HG03280 (cell line): ENCODE measurements around the gene RNF126.
A peak's percentile ranks its signal among the peaks of the same experiment; 100 is the strongest.
"Not testable (repeated sequence)": the region's sequence is repeated elsewhere in the genome, so short reads cannot be mapped to it uniquely, and the experiment has no call there.

Experiments
- ATAC-seq: cut with Tn5 transposase; IDR thresholded peaks from one replicate; pipeline ENCODE4 v1.9.1; 2021; ENCODE audit warnings: mild to moderate bottlenecking, moderate library complexity; ENCODE audit not compliant: unreplicated experiment

The RNF126 gene

DNA sequence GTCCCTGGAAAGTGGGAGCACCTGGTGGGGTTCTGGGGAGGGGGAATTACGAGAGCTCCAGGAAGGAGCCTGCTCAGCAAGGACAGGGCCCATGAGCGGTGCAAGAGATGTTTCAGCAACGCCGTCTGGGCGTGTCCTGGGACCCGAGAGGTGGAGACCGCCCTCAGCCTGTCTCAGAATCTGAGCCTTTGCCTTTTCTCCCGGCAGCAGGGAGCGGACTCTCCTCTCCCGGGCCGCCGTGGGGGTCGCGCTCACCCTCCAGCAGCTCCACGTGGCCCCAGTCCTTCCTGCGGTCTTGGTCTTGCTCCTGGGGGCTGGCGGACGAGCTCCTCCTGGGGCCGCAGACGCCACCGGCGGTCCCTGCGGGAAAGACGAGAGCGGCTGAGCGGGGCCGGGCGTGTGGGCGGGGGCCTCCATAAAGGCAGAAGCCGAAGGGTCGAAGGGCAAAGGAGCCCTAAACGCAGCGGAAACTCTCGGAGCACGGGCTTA lies 30.4 kb downstream of the RNF126 start:
- peak; percentile 30 for ATAC-seq

DNA sequence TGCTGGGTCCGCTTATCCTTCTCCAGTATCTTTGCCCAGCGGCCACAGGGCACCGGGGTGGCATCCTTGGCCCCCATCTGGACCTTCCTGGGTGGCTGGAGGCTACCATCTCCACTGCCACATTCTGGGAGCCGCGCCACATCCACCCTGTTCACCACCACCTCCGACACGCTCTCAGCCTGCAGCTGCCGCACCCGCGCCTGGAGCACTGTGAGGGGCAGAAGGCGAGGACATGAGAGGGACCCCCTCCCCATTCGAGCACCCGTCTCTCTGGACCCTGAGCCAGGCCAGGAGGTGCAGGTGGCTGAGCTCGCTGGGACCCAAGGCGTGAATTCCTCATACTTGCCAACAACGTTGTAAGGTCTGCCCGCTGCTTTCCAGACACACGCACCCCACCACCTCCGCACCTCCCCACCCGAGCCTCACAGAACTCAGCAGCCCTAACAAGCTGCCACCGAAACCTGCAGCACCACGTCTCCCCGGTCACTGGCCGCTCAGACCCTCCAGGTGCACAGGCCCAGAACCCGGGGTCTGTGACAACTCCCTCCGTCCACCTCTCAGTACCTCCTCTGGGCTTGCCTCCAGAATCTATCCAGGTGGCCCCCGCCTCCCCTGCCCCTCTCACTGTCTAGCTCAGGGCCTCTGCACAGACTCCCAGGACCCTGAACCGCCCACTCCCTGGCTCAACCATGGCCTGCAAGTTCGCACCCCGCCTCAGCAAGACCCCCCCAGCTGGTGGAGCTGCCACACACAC lies 32.9 kb downstream of the RNF126 start:
- ATAC-seq = no peak

DNA sequence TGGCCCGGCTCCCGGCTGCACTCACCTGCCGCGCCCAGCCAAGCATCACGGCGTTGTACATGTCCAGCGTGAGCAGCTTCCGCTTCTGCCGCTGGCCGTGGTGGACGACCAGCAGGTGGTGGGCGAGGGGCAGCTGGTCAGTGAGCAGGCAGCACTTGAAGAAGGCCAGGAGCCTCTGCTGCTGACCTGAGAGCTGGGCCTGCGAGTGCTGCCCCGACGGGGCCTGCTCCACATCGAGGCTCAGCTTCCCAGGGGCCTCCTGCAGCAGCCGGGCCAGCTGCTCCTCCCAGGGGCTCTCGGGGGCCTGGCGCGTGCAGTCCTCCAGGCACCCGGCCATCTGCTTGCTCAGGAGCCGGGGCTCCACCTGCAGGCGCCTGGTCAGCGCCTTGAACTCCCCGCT lies 33.5 kb downstream of the RNF126 start:
- not testable (repeated sequence) for ATAC-seq

DNA sequence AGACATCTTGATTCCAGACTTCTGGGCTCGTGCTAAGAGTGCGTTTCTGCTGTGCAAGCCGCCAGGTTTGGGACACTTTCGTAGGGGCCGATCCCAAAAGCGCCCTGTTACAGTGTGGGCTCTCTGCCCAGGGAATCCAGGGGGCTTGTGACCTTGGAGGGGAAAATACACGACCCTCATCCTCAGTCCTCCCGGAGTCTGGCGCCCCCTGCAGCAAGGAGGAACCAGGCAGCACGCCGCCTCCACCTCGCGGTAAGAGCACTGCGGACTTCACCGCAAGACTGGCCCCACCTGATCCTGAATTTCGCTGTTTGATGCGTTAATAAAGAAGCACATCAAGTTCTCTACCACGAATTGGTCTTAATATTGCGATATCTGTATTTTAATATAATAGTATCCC lies 34.8 kb downstream of the RNF126 start:
- ATAC-seq = no peak

DNA sequence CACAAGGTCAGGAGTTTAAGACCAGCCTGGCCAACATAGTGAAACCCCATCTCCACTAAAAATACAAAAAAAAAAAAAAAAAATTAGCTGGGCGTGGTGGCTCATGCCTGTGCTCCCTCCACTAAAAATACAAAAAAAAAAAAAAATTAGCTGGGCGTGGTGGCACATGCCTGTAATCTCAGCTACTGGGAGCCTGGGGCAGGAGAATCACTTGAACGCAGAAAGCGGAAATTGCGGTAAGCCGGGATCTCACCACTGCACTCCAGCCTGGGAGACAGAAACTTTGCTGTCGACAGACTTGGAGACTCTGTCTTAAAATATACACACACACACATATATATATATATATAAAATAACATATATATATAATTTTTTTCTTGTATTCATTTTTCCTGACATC lies 36.4 kb downstream of the RNF126 start:
- ATAC-seq = not testable (repeated sequence)

DNA sequence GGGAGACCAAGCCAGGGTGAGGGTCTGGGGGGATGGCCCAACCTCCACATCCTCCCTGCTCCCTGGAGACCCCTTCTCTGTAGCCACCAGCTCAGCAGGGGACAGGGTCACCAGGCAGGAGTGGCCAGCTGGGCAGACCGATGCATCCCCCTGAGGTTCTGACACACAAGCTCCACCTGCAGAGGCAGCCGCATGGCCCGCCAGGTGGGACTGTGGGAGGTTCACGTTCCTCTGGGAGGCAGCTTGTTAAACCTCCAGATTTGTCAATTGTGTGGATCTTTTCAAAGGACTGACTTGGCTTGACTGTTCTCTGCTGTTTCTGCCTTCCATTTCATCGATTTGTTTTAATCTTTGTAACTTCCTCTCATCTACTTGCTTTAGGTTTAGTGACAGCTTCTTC lies 37.8 kb downstream of the RNF126 start:
- ATAC-seq = no peak

DNA sequence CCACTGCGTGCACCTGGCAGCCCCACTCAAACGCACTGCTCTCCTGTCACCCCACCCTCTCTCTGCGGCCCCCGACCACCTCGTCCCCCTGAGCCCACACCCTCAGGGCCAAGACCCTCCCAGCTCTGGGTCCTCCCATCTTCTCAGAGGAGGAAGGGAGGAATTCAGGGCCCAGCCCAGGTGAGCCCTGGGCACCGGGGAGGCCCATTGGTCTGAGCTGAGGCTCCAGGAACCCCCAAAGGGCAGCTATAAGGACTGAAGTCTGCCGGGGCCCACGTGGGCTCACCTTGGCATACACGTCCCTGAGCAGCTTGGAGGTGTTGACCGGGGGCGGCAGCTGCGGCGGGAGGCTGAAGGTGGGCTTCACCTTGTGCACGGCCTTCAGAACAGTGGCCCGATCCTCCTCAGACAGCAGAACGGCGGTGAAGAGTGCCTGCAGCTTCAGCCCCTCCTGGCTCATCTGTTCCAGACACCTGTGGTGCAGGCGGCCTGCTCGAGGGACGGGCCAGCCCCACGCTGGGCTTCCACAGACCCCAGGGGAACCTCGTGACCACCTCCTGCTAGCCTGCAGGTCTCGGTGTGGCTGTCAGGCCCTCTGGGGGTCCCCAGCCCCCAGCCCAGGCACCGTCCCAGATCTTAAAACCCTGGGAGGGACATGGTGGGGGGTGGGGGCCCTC lies 38.4 kb downstream of the RNF126 start:
- ATAC-seq = no peak

DNA sequence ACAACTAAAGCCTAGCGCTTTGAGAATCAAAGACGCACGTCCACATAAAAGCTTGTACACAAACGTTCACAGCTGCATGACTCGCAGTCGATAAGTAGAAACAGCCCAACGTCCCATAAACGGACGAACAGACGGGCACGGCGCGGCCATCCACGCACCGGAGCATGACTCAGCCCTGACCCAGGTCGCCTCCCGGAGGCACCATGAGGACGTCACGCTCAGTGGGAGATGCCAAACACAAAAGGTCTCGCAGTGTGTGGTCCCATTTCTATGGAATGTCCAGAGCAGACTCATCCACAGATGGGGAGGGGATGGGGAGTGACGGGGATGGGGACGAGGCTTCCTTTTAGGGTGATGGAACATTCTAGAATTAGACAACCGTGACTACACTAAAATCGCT lies 39.0 kb downstream of the RNF126 start:
- ATAC-seq = no peak

DNA sequence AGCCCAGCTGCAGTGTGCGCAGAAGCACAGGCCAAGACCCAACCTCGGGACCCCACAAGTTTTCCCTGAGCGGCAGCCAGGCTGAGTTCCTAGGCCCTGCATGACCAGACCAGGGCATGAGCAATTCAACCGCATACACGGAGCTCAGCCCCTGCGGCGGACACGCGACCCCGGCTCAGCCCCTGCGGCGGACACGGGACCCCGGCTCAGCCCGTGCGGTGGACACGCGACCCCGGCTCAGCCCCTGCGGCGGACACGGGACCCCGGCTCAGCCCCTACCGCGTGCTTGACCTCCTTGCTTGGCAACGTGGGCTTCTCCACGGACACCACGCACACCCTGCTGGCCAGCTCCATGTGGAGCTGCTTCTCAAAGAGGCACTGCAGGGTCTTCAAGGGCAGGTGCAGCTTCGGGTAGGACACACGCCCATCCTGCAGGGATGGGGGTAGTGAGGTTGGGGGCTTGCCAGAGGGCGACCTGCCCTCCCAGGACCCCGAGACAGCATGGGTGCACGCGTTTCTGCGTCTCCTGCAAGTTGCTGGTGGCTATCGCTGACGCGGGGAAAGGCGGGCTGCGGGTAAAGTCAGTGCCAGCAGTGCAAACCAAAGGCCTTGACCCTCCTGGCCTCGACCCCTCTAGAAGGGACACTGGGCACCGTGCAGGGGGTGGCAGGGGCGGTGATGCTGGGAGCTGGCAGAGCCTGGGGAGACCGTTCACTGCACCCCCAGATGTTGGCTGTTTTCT lies 39.7 kb downstream of the RNF126 start:
- no peak for ATAC-seq

DNA sequence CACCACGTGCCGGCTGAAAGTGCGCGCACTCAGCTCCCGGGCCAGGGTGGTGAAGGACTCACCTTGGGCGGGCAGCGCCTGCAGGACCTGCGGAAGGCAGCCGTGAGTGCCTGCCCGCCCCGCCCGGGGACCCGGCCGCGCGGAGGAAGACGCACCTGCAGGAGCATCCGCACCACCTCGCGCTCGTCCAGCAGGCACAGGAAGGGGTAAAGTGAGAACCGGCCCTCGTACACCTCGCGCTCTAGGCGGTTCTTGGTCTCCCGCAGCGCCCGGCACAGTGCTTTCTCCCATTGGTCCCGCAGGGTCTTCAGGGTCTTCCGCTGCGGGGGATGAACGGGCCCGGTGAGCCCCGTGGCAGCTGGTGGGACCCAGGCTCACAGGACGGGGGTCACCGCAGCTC lies 40.3 kb downstream of the RNF126 start:
- ATAC-seq = no peak

DNA sequence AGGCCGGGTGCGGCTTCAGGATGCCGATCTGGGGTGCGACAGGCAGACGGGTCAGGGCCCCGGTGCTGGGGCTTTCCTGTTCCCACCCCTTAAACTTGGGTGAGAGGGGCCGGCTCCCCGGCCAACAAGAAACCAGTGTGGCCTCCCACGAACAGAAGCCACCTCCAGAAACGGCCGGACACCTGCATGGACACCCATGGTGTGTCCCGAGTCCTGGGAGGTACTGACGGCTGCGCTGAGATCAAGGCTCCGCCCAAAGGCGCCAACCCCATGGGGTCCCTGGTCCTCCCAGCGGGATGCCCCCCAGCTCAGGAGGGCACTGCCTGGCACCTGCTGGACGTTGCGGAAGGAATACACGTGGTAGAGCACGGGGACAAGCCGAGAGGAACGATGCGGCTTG lies 41.2 kb downstream of the RNF126 start:
- ATAC-seq = no peak

DNA sequence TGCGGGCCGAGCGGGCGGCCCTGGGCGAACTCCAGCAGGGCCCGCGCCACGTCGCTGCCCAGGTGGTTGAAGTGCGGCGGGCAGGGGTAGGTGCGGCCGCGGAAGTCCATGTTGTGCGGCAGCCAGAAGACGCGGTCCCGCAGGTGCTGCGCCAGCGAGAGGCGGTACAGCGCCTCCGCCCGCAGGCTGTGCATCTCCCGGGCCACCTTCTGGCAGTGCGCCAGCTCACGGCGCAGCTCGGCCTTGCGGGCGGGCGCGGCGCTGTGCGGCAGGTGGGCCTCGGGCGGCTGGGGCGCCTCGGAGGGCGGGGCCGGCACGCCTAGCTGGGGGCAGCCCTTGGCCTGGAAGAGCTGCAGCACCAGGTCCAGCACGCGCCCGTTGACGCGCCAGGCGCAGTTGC lies 41.8 kb downstream of the RNF126 start:
- not testable (repeated sequence) for ATAC-seq

DNA sequence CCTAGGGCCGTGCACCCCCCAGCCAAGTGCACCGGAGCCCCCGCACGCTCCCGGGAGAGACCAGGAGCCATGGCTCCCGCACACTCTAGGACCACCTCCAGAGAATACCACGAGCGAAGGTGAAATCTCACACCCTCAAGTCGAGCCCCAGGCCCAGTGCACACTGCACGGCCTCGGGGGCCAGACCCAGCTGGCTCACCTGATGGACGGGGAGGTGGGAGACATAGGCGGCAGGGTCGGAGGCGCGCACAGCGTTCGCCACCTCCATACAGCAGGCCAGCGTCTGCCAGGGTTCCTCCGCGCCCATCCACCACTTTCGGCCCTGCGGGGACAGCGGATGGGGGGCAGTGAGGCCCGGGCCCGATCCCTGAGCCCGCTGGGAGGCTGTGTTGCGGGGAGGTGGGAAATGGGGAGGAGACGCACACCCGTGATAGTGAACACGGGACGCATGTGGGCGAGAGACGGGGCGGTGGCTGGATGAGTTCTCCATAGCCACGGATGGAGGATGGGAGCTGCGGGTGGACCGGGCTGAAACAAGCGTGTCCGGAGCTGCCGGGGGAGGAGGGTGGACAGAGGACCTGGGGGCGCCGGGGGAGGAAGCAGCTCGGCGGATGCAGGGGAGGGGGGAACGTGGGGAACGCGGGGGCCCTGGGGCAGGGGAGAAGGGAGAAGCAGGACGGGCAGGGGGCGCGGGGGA lies 42.7 kb downstream of the RNF126 start:
- ATAC-seq = no peak

DNA sequence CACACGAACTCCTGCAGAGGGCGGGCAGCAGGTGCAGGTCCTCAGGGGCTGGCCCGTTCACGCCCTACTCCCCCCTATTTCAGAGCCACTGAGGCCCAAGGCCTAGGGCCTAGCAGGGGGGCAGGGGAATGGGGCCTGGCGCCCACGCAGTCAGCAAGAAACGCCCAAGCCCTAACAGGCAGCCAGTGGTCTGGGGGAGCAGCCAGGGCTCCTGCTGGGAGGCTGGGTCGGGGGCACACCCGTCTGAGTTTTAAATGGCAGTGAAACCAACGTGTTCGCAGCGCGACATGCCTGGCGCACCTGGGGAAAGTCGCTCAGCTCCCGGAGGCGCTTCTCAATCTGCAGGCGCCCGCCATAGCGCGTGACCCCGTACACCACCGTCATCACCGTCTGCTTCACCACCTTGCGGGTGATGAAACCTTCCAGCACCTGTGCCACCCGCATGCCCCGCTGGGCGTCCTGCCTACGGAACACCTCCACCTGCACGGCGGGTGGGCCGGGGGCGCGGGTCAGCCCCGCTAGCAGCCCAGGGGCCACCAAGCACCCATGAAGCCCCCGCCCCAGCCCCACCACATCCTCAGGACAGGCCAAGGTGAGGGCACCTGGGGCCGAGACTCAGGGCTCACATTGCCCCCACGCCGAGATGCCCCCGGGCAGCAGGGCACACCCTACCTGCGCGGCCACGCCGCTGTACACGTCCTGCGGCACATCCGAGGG lies 43.6 kb downstream of the RNF126 start:
- no peak for ATAC-seq

DNA sequence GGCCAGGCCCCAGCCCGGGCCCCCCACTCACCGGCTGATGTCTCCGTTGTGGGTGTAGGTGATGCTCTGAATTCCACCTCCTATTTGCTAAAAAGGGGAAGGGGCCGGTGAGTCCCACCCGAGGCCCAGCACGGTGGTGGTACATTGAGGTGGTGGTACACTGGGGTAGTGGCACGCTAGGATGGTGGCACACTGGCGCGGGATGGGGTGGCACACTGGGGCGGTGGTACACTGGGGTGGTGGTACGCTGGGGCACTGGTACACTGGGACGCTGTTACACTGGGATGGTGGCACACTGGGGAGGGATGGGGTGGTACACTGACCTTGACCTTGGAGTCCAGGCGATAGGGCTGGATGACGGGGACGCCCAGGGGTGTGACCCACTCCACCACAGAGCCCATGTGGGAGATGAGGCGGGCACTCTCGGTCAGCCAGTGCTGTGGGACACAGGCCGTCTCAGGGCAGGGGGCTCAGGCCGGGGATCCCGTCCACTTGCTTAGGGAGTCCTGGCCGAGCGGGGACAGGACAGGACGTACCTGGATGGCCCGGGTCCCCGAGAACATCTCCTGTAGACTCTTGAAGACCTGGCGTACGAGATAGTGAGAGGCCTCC lies 44.2 kb downstream of the RNF126 start:
- ATAC-seq = no peak

DNA sequence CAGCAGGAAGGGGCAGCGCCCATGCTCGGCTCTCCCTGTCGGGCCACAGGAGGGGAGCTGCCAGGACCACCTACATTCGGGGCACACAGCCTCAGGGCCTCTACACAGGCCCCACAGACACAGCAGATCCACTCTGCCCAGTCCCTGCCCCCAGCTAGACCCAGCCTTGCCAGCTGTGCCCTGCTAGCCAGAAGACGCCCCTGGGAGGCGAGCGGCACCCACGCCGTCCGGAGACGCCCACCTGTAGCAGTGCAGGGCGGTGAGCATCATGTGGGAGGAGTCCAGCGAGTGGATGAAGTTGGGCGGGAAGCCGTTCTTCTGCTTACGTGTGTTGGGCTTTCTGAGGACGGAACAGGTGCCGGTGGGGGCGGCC lies 44.8 kb downstream of the RNF126 start:
- no peak for ATAC-seq

DNA sequence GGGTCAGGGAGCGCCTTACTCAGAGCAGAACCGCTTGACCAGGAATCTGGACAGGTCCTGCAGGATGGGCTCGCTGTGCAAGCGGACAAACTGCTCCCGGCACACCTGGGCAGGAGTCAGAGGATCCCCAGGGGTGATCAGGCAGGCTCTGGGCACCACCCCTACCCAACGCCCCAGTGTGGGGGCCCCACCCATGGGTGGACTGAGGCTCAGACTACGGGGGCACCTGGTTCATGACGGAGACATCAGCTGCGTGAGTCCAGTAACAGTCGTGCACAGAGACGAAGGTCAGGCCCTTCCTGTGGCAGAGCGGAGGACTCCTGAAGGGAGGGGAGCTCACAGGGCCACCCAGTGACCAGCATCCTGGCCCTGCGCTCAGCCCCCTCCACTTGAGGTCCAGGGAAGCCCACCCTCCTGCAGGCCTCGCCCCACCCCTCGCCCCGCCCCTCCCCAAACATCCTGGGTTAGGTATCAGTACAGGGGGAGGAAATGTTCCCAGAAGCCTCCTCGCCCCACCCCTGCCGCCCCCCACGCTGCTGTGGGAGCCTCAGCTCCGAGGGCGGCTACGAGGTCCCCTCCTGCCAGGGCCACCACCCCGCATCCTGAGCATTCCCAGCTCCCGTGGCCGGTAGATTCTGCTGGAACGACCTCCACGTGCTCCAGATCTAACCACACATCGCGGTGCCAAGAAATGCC lies 45.3 kb downstream of the RNF126 start:
- ATAC-seq = no peak

DNA sequence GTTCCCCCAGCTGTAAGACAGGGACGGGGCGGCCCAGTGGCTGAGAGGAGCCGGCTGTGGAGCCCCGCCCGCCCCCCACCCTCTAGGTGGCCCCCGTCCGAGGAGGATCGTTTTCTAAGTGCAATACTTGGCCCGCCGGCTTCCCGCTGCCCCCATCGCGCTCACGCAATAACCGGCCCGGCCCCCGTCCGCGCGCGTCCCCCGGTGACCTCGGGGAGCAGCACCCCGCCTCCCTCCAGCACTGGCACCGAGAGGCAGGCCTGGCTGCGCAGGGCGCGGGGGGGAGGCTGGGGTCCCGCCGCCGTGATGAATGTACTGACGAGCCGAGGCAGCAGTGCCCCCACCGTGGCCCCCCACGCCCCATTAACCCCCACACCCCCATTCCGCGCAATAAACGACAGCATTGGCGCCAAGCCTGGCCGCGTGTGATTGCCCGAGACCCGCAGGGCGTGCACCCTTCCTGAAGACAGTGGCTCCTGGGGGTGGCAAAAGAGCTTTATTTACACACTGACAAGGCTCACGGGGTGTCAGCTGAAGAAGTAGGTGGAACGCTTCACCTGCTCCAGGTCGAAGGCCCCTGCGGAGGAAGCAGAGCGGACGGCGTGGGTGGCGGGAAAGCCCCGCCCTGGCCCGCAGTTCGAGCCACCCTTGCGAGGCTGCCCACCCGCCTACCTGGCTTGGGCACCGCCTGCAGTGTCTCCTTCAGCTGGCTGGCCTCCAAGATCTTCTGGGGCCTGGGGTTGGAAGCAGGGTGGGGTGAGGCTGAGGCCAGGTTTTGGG lies 46.1 kb downstream of the RNF126 start:
- no peak for ATAC-seq
